ENCODE measurements around the gene TTC34. TPM values are rescaled to one million over a fixed set of nuclear protein-coding genes. Genes with fewer than 3 reads are reported as not detected.
"Not testable (repeated sequence)": the region's sequence is repeated elsewhere in the genome, so short reads cannot be mapped to it uniquely, and the experiment has no call there.

Gene TTC34
- total RNA-seq, 2 experiments from 2014 or later, result 1.1 TPM

DNA sequence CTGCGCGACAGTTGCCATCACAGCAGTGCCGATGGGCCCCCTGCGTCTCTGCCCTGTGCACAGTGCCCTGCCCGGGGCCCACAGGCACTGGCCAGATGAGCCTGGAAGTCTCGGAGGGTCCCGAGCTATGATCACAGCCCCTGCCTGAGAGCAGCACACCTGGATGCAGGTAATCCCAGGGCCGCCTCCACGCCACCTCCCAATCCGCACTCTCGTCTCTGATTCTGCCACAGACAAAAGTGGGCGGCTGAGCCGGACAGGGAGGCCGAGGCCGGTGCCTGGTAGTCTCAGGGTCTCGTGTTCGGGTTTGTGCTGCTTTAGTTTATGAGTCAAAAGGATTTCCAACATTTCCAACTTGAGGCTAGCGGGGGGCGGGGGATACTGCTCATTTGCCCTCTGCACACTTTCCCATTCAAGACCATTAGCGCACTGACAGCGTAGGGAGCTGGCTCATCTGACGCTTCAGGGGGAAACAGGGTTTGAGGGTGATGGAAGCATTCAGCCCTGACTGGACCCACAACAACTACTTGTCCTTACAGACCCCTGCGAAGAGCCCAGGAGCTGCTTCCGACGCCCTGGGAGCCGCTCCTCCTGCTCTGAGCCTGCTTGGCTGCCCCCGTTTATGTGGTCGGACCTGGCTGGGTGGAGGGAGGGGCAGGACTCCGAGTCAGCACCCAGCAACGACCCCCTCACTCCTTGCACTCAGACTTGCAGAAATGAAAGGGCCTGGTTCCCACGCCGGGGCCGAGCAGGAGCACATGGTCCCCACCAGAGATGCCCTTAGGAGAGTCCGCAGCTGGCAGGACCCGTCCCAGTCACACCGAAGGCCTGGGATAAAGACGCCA is 1.8 kb upstream of the TTC34 start:
- Mint-ChIP-seq H3K27me3 (no peaks in the 10 kb centered on the region), H3K4me3 (no peak overlapping the region), H3K36me3 (no peaks in the 10 kb centered on the region), H3K9me3 (ENCODE audit: low read depth) (no peaks in the 10 kb centered on the region), H3K27ac (no peak overlapping the region), H3K4me1 (peaks cover 2% of the 10 kb centered on the region)
- DNase-seq, result no peak
- CTCF ChIA-PET, result no interaction called here
- ATAC-seq, result no peak

DNA sequence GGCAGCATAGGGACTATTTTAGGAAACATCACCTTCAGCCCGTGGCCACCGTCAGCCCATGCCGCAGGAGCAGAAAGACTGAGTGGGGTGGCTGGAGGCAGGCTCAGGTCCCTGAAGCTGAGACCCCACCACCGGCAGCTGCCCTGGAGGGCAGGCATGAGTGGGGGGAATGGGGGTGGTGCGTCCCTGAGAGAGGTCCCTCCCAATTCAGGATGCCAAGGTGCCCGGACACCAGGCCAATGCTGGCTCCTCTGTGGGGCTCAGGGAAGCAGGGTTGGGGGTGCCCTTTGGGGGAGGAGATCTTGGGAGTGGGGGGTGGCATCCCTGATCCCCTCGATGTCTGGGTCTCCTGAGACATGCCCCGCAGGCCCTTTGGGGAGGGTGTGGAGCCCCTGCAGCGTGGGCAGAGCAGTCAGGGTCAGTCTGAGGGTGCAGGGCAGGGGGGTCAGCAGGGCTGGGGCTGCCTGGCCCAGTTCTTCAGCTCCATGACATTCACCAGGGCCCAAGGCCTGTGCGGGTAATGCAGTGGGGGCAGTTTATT is 998 bp upstream of the TTC34 start:
- Mint-ChIP-seq H3K36me3 (no peaks in the 10 kb centered on the region), H3K27ac (no peak overlapping the region), H3K9me3 (ENCODE audit: low read depth) (no peaks in the 10 kb centered on the region), H3K27me3 (no peaks in the 10 kb centered on the region), H3K4me3 (no peak overlapping the region), H3K4me1 (peaks cover 2% of the 10 kb centered on the region)
- no peak for ATAC-seq
- DNase-seq, result no peak
- CTCF ChIA-PET, result no interaction called here

DNA sequence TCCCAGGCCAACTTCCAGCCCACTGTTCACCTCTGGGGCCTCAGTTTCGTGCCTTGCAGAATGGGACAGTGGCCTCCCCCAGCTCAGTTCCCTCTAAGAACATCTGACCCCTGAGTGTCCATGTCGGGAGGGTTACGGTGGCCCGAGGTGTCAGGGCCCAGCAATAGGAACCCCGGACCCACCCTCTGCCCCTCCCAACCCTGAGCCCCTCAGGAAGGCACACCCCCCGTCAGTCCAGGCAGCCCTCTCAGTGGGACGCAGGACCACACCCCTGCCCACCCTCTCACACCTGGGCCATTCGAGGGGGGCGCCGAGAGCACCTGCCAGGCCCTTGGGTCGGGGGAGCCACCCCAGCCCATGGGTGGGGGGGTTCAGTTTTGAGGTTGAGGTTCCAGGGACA is 447 bp downstream of the TTC34 start:
- Mint-ChIP-seq H3K36me3 (no peaks in the 10 kb centered on the region), H3K27me3 (no peaks in the 10 kb centered on the region), H3K4me1 (peaks cover 2% of the 10 kb centered on the region), H3K4me3 (no peak overlapping the region), H3K9me3 (ENCODE audit: low read depth) (no peaks in the 10 kb centered on the region), H3K27ac (no peak overlapping the region)
- CTCF ChIA-PET, result interaction anchor here (0.8 kb wide), 1 partner anchor 385 kb away, joined by 5 read pairs; no protein-coding TSS in a partner anchor
- DNase-seq, result no peak
- ATAC-seq, result no peak

DNA sequence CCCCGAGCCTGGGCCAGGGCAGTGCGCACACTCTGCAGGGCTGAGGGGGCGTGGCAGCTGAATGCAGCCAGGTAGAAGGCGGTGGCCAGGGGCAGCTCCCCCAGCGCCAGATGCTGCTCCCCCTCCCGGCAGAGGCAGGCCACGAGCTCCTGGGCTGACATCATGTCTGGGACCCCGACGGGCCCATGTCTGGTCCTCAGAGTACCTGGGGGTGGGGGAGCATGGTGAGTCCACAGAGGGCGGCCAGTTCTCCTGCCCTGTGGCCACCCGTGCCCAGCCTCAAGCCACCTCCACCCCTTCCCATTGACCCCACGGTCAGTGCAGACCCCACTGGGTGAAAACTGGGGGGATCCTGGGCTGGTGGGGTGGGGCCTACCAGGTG is 838 bp downstream of the TTC34 start:
- no peak overlapping the region for H3K27ac Mint-ChIP-seq
- no peaks in the 10 kb centered on the region for H3K36me3 Mint-ChIP-seq
- CTCF ChIA-PET, result no interaction called here
- H3K4me1 Mint-ChIP-seq, result peaks cover 2% of the 10 kb centered on the region
- no peak overlapping the region for H3K4me3 Mint-ChIP-seq
- ATAC-seq (no peak), DNase-seq (no peak)
- peaks cover 1% of the 10 kb centered on the region for H3K9me3 Mint-ChIP-seq (ENCODE audit: low read depth)
- no peaks in the 10 kb centered on the region for H3K27me3 Mint-ChIP-seq

DNA sequence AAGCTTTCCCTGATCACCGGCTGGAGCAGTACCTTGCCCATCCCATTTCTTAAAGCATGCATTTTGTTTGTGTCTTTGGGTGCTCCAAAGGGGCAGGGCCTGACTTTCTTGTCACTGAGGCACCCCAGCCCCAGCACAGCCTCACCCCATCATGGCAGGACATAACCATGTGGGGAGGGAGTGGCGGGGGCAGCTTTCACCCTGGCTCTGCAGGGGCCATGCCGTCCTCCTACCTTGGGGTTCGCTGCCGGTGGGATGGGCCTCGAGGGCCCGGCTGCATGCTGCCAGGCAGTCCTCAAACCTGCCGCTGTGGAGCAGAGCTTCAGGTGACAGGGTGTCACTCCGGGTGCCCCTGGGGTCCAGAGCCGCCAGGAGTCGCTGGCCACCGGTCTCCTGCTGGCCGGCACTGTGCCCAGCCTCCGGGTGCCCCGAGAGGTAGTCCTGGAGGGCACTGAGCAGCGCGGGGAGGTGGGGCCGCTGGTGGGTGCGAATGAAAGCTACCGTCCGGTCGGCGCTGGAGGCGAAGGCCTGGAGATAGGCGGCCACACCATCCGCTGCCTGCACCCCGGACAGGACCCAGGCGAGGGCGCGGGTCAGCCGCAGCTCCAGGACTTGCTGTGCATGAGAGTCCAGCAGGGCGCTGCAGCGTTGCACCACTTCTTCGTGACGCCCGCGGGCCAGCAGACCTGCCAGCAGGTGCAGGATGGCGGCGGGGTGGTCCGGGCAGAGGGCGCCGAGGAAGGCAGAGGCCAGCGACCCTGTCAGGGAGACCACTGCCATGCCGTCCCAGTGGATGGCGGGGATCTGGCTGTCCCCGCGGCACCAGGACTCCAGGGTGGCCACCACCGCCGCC is 1.5 kb downstream of the TTC34 start:
- H3K9me3 Mint-ChIP-seq (ENCODE audit: low read depth), result peaks cover 1% of the 10 kb centered on the region
- CTCF ChIA-PET, result no interaction called here
- ATAC-seq (no peak), DNase-seq (no peak)
- H3K27ac Mint-ChIP-seq, result no peak overlapping the region
- peaks cover 2% of the 10 kb centered on the region for H3K4me1 Mint-ChIP-seq
- H3K4me3 Mint-ChIP-seq, result no peak overlapping the region
- no peaks in the 10 kb centered on the region for H3K36me3 Mint-ChIP-seq
- H3K27me3 Mint-ChIP-seq, result no peaks in the 10 kb centered on the region

DNA sequence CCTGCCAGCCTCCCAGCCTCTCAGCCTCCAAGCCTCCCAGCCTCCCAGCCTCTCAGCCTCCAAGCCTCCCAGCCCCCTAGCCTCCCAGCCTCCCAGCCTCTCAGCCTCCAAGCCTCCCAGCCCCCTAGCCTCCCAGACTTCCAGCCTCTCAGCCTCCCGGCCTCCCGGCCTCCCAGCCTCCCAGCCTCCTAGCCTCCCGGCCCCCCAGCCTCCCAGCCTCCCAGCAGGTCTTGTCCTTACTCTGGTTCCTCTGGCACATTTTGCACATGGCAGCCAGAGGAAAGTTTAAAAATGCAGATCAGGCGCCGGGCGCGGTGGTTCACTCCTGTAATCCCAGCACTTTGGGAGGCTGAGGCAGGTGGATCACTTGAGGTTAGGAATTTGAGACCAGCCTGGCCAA is 2.5 kb downstream of the TTC34 start:
- H3K4me1 Mint-ChIP-seq; CTCF ChIA-PET; ATAC-seq; DNase-seq; H3K36me3 Mint-ChIP-seq; H3K4me3 Mint-ChIP-seq; H3K27me3 Mint-ChIP-seq; H3K9me3 Mint-ChIP-seq (ENCODE audit: low read depth); H3K27ac Mint-ChIP-seq: not testable (repeated sequence)

DNA sequence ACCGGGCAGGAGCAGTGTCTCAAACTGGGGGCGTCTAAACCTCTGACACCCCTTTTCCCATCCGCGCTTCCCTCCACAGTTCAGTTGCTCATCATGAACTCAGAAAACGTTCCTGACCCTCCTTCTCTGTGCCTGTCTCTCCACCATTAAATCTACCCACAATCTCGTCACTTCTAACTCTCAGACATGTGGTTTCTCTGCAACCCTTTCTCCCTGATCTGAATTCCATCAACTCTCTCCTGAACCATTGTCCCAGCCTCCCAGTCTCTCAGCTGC is 3.8 kb downstream of the TTC34 start:
- Mint-ChIP-seq H3K9me3 (ENCODE audit: low read depth) (peaks cover 7% of the 10 kb centered on the region), H3K36me3 (no peaks in the 10 kb centered on the region), H3K27ac (no peak overlapping the region), H3K4me1 (peaks cover 2% of the 10 kb centered on the region), H3K27me3 (peaks cover 5% of the 10 kb centered on the region), H3K4me3 (no peak overlapping the region)
- ATAC-seq, result no peak
- no peak for DNase-seq
- CTCF ChIA-PET, result no interaction called here

DNA sequence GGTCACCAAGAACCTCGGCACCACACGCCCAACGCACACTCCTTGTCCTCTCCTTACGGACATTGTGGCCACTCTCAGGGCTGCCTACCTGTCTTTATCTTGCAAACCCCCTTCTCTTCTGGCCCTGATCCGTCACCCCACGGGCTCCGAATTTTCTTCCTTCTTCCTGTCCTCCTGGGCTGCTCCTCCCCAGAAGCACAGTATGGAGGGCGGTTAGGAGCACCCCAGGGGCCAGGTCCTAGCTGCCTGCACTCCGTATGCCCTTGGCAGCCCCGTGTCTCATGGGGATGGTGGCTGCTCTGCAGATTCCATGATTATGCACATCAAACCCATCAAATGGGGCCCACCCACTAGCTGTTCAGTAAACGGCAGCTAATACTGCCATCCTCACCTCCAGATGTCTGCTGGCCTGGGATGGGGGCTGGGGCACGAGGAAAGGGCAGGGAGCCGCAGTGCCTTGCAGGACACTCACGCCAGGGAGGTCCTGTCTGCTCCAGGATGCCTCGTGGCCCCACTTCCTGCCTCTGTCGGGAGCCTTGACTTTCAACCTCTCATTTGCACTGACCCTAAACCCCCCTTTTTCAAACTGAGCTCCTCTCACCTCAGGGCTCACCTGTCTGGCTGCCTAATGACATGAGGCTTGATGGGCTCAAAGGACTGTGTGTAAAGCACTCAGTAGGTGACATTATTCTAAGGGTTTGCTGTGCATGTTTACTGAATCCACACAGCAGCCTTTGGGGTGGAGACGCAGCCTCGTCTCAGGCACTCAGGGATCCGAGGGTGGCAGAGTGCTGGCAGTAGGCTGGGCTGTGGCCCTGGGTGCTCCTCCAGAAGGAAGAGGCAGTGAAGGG is 4.4 kb downstream of the TTC34 start:
- Mint-ChIP-seq H3K9me3 (ENCODE audit: low read depth) (peaks cover 7% of the 10 kb centered on the region), H3K4me3 (no peak overlapping the region), H3K4me1 (peaks cover 2% of the 10 kb centered on the region), H3K27me3 (peaks cover 5% of the 10 kb centered on the region), H3K36me3 (no peaks in the 10 kb centered on the region), H3K27ac (no peak overlapping the region)
- CTCF ChIA-PET, result interaction anchor here (1.6 kb wide), 1 partner anchor 10 kb away, joined by 7 read pairs; no protein-coding TSS in a partner anchor
- DNase-seq (no peak), ATAC-seq (no peak)

DNA sequence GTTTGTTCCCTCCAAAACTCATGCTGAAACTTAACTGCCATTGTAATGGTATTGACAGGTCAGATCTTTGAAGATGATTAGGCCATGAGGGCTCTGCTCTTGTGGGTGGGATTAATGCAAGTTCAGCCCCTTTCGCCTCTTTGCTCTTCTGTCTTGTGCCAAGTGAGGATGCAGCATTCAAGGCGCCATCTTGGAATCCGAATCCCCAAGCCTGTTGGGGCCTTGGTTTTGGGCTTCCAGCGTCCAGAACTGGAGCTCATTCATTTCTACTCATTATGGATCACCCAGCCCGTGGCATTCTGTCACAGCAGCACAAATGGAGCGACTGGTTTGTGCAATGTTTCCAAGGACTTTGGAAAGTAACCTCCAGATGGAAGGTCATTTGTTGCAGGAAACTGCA is 5.6 kb downstream of the TTC34 start:
- Mint-ChIP-seq H3K4me1 (no peaks in the 10 kb centered on the region), H3K27me3 (peaks cover 12% of the 10 kb centered on the region), H3K9me3 (ENCODE audit: low read depth) (peaks cover 7% of the 10 kb centered on the region), H3K4me3 (no peak overlapping the region), H3K36me3 (peaks cover 2% of the 10 kb centered on the region), H3K27ac (no peak overlapping the region)
- CTCF ChIA-PET, result interaction anchor here (1.6 kb wide), 1 partner anchor 9 kb away, joined by 7 read pairs; no protein-coding TSS in a partner anchor
- ATAC-seq (no peak), DNase-seq (no peak)

DNA sequence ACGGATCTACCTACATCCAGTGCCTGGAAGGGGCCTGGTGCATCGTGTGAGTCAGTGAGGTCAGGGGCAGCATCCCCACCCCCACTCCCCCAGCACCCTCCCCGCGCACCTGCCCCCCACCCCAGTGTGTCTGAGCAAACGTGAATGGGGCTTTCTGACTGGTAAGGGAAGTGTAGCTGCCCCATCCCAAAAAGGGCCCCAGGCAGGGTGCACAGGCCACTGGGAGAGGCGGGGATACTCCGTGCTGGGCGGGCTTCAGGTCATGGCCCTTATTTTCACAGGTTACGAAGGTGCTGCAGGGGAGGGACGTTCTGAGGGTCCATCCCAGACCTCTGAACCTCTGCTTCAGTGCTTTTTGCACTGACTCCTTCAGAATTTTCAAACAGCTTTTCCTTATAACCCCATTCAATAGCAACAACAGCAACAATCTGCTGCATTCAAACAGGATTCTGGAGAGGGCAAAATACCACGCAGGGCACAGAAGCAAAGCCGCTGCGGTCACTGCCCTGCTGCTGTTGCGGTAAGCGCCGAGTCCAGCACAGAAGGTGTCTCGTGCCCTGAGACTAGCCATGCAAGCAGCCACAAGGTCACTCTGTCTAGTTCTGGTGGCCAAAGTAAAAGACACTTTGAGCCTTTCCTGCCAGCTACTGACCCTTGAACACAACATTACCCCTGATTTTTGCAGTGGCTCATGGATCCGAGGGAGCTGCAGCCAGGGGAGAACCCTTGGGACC is 10.3 kb downstream of the TTC34 start:
- peaks cover 4% of the 10 kb centered on the region for H3K36me3 Mint-ChIP-seq
- H3K27ac Mint-ChIP-seq, result no peak overlapping the region
- ATAC-seq (no peak), DNase-seq (no peak)
- H3K4me3 Mint-ChIP-seq, result no peak overlapping the region
- H3K27me3 Mint-ChIP-seq, result peaks cover 32% of the 10 kb centered on the region
- H3K9me3 Mint-ChIP-seq (ENCODE audit: low read depth), result peaks cover 7% of the 10 kb centered on the region
- H3K4me1 Mint-ChIP-seq, result peaks cover 6% of the 10 kb centered on the region
- CTCF ChIA-PET, result interaction anchor here (1.7 kb wide), 1 partner anchor 376 kb away, joined by 3 read pairs; no protein-coding TSS in a partner anchor

DNA sequence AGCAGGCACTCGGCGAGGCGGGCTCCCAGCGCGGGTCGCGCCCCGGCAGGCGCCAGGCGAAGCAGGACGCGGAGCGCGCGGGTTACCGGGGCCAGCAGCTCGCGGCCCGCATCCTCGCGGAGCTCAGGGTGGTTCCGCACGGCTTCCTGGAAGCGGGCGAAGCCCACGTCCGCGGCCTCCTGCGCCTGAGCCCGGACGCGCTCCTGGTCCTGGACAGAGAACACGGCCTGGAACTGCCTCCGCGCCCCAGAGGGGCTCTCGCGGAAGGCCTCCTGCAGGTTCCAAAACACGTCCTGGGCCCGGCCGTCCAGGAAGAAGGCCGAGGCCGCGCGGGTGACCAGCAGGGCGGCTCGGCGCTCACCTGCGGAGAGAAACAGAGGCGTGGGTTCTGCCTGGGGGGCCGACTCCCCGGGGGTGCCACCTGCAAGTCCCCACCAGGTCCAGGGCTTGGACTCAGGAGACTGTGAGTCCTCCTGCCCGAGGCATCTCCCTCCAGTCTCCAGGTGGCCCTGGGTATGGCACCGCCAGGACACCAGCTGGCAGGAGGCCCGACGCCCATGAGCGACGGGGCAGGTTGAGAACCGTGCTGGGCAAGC is 11.4 kb downstream of the TTC34 start:
- peaks cover 32% of the 10 kb centered on the region for H3K27me3 Mint-ChIP-seq
- peaks cover 4% of the 10 kb centered on the region for H3K36me3 Mint-ChIP-seq
- CTCF ChIA-PET, result interaction anchor here (1.7 kb wide), 1 partner anchor 375 kb away, joined by 3 read pairs; no protein-coding TSS in a partner anchor
- peaks cover 5% of the 10 kb centered on the region for H3K9me3 Mint-ChIP-seq (ENCODE audit: low read depth)
- no peak overlapping the region for H3K4me3 Mint-ChIP-seq
- peaks cover 6% of the 10 kb centered on the region for H3K4me1 Mint-ChIP-seq
- no peak for ATAC-seq
- DNase-seq, result no peak
- H3K27ac Mint-ChIP-seq, result no peak overlapping the region

All from activated CD8-positive, alpha-beta memory T cell treated with anti-CD3 and anti-CD28 coated beads, Interleukin-2, amount 10 ng/mL, durations not matched to agents 7 days and 5 days (primary cell).